Thoracic aorta (tissue), 2 donors: ENCODE data around the gene KRTAP12-4. TPM values are rescaled to one million over a fixed set of nuclear protein-coding genes. Genes with fewer than 3 reads are reported as not detected.

Source experiments
- ATAC-seq: fragments of 150-250 bp; one replicate; pipeline ENCODE4 v1.8.0; 2017; ENCODE audit warnings: low read depth; ENCODE audit not compliant: insufficient number of reproducible peaks, low FRiP score
- DNase-seq: peaks from one replicate; pipeline ENCODE4 v3.0.0-alpha.2; 2020; ENCODE audit warnings: low spot score
- H3K27ac ChIP-seq, 2 donors: fragments of 200-600 bp; sonication (generic); 1 replicate in 1 of 2; 2 replicates in 1 of 2; pipeline ENCODE4 v1.5.1; 2016; ENCODE audit warnings: mild to moderate bottlenecking in 2 of 2, moderate library complexity in 2 of 2
- H3K27me3 ChIP-seq: fragments of 200-600 bp; sonication (generic); replicated peaks from 2 replicates; pipeline ENCODE4 v1.6.0; 2016; ENCODE audit warnings: mild to moderate bottlenecking; ENCODE audit not compliant: insufficient read depth
- H3K36me3 ChIP-seq: fragments of 200-600 bp; sonication (generic); one replicate; pipeline ENCODE4 v1.5.1; 2016
- H3K4me1 ChIP-seq, 2 donors: fragments of 200-600 bp; sonication (generic); 1 replicate in 1 of 2; 2 replicates in 1 of 2; pipeline versions ENCODE4 v1.5.1 to v1.6.0; 2016; ENCODE audit warnings: low read depth in 2 of 2, mild to moderate bottlenecking in 1 of 2; ENCODE audit not compliant: control insufficient read depth in 1 of 2
- H3K4me3 ChIP-seq: fragments of 200-600 bp; sonication (generic); 2 replicates; pipeline ENCODE4 v1.5.1; 2016; ENCODE audit warnings: mild to moderate bottlenecking
- H3K9me3 ChIP-seq: fragments of 200-600 bp; sonication (generic); 2 replicates; pipeline ENCODE4 v1.5.1; 2016
- total RNA-seq, 2 donors: library from RNA; depleted of rRNA; stranded (reverse); fragments of >200 nt; gene quantifications; one replicate each; pipeline versions ENCODE4 v1.1.0 to v1.2.3, GENCODE V29; 2016
- TF ChIP-seq, protein P1 (sequence below): fragments of 200-600 bp; sonication (generic); IDR thresholded peaks from one replicate; pipeline ENCODE4 v1.5.1; 2019; ENCODE audit warnings: antibody characterized with exemption

Gene KRTAP12-4
- total RNA-seq, 2 donors from 2014 or later, result not detected

DNA sequence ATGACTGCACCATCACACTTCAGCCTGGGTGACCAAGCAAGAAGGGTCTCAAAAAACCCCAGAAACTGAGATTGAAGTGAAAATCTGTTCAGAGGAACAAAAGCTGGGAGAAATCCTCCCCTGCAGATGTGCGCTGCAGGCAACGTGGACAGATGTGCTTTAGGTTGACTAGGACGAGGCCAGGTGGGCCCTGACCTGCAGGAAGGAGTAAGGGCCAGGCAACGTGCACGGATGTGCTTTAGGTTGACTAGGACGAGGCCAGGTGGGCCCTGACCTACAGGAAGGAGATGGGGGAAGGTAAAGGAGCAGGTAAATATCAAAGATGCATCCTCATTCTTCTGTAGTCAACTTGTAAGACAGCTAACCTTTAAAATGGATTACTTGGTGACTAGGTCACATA is 30.0 kb upstream of the KRTAP12-4 start:
- ATAC-seq (no peak), DNase-seq (no peak)
- Histone ChIP-seq H3K4me1 (no peaks in the 10 kb centered on the region), H3K36me3 (no peaks in the 10 kb centered on the region), H3K27me3 (no peaks in the 10 kb centered on the region), H3K4me3 (no peak overlapping the region), H3K9me3 (no peaks in the 10 kb centered on the region), H3K27ac (no peak overlapping the region)
- TF ChIP-seq, protein P1, sequence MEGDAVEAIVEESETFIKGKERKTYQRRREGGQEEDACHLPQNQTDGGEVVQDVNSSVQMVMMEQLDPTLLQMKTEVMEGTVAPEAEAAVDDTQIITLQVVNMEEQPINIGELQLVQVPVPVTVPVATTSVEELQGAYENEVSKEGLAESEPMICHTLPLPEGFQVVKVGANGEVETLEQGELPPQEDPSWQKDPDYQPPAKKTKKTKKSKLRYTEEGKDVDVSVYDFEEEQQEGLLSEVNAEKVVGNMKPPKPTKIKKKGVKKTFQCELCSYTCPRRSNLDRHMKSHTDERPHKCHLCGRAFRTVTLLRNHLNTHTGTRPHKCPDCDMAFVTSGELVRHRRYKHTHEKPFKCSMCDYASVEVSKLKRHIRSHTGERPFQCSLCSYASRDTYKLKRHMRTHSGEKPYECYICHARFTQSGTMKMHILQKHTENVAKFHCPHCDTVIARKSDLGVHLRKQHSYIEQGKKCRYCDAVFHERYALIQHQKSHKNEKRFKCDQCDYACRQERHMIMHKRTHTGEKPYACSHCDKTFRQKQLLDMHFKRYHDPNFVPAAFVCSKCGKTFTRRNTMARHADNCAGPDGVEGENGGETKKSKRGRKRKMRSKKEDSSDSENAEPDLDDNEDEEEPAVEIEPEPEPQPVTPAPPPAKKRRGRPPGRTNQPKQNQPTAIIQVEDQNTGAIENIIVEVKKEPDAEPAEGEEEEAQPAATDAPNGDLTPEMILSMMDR, result no peak

- TF ChIP-seq, protein P1, result no peak
- no peak for ATAC-seq
- no peaks in the 10 kb centered on the region for H3K4me1 ChIP-seq
- no peak for DNase-seq
- no peaks in the 10 kb centered on the region for H3K36me3 ChIP-seq
- no peak overlapping the region for H3K27ac ChIP-seq
- H3K4me3 ChIP-seq, result no peak overlapping the region
- H3K27me3 ChIP-seq, result no peaks in the 10 kb centered on the region
- H3K9me3 ChIP-seq, result no peaks in the 10 kb centered on the region
Measured at GRCh38 chr21:44684077-44684476, 29.6 kb upstream of the KRTAP12-4 start.

GRCh38 chr21:44682580-44683151 is 28.2 kb upstream of the KRTAP12-4 start:
- Histone ChIP-seq H3K4me3 (no peak overlapping the region), H3K4me1 (no peaks in the 10 kb centered on the region), H3K27ac (no peak overlapping the region), H3K36me3 (no peaks in the 10 kb centered on the region), H3K9me3 (no peaks in the 10 kb centered on the region), H3K27me3 (no peaks in the 10 kb centered on the region)
- no peak for ATAC-seq
- TF ChIP-seq, protein P1, result no peak
- no peak for DNase-seq

GRCh38 chr21:44681861-44682579 is 27.6 kb upstream of the KRTAP12-4 start, which contains the start of gene KRTAP12-1:
KRTAP12-1 (minus strand) TSS chr21:44682163; CDS start chr21:44682123, 40 bp downstream.
- TF ChIP-seq, protein P1, result no peak
- Histone ChIP-seq H3K27ac (no peak within 1 kb of the TSS), H3K4me3 (no peak within 1 kb of the TSS), H3K4me1 (no peaks in the 10 kb centered on the region), H3K9me3 (no peaks in the 10 kb centered on the region), H3K36me3 (no peaks in the 10 kb centered on the region), H3K27me3 (no peaks in the 10 kb centered on the region)
- DNase-seq, result no peak
- no peak for ATAC-seq

DNA sequence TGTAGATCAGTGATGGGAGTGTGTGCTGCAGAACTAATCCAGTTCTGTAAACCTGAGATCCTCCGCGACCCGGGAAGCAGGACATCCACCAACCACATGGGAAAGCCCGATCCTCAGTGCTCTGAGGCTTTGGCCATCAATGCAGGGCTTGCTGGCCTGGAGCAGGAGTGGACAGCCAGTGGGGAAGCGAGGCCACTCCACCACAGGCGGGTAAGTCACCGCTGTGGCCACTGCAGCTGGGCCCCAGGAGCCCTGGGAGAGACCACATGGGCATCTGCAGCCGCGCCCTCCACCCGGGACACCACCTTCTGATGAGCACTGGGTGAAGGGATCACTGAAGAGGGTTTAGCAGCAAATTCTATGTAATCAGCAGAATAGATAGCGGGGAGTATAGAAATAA is 26.7 kb upstream of the KRTAP12-4 start:
- no peak for ATAC-seq
- Histone ChIP-seq H3K4me3 (no peak overlapping the region), H3K9me3 (no peaks in the 10 kb centered on the region), H3K4me1 (no peaks in the 10 kb centered on the region), H3K36me3 (no peaks in the 10 kb centered on the region), H3K27ac (no peak overlapping the region), H3K27me3 (no peaks in the 10 kb centered on the region)
- no peak for DNase-seq
- TF ChIP-seq, protein P1, result no peak
